DND-41 (cell line): Measurements from ENCODE around the gene GORASP1.

Experiments used
- CTCF ChIP-seq: IDR thresholded peaks from 2 replicates; pipeline ENCODE4 v1.5.1; 2012; ENCODE audit warnings: borderline replicate concordance, low read length, moderate library complexity, mild to moderate bottlenecking; ENCODE audit not compliant: poor library complexity, severe bottlenecking; ENCODE audit errors: extremely low read depth
- EZH2 ChIP-seq: IDR thresholded peaks from 3 replicates; pipeline ENCODE4 v1.6.1; 2012; ENCODE audit warnings: borderline replicate concordance, low read depth, mild to moderate bottlenecking, moderate library complexity, low read length, inconsistent platforms; ENCODE audit not compliant: severe bottlenecking

DNA sequence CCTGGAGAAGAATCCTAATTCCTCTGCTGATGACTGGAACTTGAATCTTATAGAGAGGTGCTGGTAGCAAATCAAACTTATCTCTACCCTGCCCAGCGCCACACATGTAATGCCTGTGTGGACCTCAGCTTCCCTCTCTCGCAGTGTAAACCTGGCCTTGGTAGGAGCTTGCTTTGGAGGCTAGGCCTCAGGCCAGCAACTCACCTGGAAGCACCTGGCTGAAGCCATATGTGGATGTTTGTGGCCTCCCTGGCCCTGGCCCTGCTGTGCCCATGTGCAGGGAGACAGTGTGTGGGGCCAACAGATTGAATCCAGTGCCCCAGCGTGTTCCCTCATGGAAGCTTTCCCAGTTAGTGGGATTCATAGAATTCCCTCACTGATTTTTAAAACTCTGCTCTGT lies 8.4 kb upstream of the GORASP1 start:
- TF ChIP-seq CTCF (no peak), EZH2 (no peak)
